ENCODE data around the gene SWAP70.

DNA sequence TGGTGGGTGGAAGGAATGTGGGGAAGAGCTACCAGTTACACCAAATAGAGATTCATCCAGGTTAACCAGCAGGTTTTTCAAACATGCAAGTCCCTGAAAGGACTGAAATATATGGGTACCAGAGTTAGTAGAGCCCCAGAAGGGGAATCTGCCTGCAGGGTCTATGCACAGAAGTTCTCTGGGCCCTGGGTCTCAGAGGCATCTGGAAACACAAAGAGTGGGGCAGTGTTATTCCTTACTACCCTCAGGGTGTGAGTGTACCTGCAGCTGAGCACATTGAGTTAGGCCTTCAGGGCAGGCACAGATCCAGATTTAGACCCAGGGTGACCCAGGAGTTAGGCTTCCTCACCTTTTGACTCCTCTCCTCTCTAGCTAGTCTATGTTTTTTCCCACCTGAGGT, 43.9 kb upstream of the SWAP70 start:
- TF ChIP-seq POLR2A (IDR thresholded peaks at IDR 0.05; ENCODE audit: extremely low read depth, insufficient read length) (no peak), MYC (IDR thresholded peaks at IDR 0.05; ENCODE audit: low read depth, low read length) (no peak)
- TF ChIP-seq, protein P1, sequence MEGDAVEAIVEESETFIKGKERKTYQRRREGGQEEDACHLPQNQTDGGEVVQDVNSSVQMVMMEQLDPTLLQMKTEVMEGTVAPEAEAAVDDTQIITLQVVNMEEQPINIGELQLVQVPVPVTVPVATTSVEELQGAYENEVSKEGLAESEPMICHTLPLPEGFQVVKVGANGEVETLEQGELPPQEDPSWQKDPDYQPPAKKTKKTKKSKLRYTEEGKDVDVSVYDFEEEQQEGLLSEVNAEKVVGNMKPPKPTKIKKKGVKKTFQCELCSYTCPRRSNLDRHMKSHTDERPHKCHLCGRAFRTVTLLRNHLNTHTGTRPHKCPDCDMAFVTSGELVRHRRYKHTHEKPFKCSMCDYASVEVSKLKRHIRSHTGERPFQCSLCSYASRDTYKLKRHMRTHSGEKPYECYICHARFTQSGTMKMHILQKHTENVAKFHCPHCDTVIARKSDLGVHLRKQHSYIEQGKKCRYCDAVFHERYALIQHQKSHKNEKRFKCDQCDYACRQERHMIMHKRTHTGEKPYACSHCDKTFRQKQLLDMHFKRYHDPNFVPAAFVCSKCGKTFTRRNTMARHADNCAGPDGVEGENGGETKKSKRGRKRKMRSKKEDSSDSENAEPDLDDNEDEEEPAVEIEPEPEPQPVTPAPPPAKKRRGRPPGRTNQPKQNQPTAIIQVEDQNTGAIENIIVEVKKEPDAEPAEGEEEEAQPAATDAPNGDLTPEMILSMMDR (IDR thresholded peaks at IDR 0.05; ENCODE audit: low read depth, low read length), result no peak
